GM10266 (cell line): Measurements from ENCODE around the gene PTPN21.

Experiments
- DNase-seq: peaks from one replicate; pipeline ENCODE4 v3.0.0; 2012; ENCODE audit errors: extremely low spot score
- CTCF ChIP-seq: IDR thresholded peaks from 2 replicates; pipeline ENCODE4 v1.5.1; 2012; ENCODE audit warnings: mild to moderate bottlenecking, low read depth; ENCODE audit not compliant: control insufficient read depth, insufficient read depth; ENCODE audit errors: missing control alignments

PTPN21 gene

DNA sequence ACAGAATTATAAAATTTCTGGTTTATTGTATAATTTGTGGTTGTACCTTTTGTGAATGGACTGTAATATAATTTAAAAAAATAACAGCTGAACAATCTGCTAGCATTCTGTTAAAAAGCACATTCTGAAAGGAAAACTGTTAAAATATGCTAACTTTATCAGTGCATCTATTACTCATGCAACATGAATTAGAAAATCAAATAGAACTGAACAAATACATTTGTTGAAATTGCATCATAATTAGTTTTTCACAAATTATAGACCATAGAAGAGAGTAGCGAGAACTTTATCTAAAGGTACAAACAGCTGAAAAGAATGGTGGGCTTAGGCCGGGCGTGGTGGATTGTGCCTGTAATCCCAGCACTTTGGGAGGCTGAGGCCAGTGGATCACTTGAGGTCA, 33.0 kb downstream of the PTPN21 start:
- no peak for DNase-seq
- TF ChIP-seq CTCF: no peak

- no peak for TF ChIP-seq CTCF
These were observed 34.9 kb downstream of the PTPN21 start for GRCh38 chr14:88519907-88520306.

GRCh38 chr14:88518592-88519512, 36.0 kb downstream of the PTPN21 start:
- no peak for TF ChIP-seq CTCF
- DNase-seq: no peak

More at GRCh38 chr14:88519907-88520306, 34.9 kb downstream of the PTPN21 start:
- DNase-seq: no peak

DNA sequence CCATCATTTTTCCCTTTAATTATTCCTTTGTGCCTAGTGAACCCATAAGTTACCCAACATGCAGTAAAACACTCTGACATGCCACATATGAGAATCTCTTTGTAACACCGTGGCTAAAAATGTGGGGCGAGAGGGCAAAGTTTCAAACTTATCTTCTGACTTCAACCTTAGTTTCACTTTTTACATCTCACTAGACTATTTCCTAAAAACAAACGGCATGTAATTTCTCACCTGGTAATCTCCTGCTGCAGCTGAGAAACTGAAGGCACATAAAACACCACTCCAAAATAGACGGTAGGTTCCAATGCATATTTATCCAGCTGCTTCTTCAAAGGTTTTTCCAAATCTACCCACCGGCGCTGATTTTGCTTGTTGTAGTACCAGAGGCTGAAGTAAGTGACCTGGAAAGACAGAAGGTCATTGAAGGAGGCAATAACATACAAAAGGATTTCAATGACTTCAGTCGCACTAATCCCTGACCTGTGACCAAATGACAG, 37.9 kb downstream of the PTPN21 start:
- no peak for DNase-seq
- no peak for TF ChIP-seq CTCF

GRCh38 chr14:88515499-88516221, 39.1 kb downstream of the PTPN21 start:
- DNase-seq: no peak
- no peak for TF ChIP-seq CTCF

DNA sequence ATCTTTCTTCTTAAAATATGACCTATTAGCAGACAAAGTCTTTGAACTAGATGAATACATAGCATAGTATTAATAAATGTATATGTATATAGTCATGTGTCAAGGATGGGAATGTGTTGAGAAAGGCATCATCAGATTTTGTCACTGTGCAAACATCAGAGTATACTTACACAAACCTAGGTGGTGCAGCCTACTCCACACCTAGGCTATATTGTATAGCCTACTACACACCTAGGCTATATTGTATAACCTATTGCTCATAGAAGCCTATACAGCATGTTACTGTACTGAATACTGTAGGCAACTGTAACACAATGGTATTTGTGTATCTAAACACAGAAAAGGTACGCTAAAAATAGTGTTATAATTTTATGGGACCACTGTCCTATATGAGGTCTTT, 47.6 kb downstream of the PTPN21 start:
- TF ChIP-seq CTCF: no peak
- no peak for DNase-seq

DNA sequence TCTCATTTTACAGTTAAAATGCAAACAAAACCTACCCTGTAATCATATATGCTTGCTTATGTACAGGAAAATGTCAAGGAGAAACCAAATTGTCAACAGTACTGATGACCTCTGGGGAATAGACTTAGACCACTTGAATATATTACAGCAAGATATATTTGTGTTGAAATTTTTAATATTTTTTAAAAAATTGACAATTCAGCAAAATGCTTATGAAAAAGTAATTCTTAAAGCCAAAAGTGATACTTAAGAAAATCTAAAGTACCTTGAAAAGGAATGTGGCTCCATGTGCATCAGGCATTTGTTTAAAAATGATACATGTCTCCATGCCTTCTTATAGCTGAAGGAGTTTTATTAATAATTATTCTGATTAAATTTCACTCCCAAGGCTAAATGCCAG, 49.2 kb downstream of the PTPN21 start:
- DNase-seq: no peak
- no peak for TF ChIP-seq CTCF
